ENCODE measurements around the gene AXL.

- no peak for TF ChIP-seq EP300 (IDR thresholded peaks at IDR 0.05)
- no peak for TF ChIP-seq CTCF (IDR thresholded peaks at IDR 0.05)
- TF ChIP-seq POLR2A (IDR thresholded peaks at IDR 0.05), result no peak
Measured at GRCh38 chr19:41278478-41278877, 59.5 kb downstream of the AXL start.
